Activated CD8-positive, alpha-beta T cell treated with anti-CD3 and anti-CD28 coated beads for 36 hours (primary cell): Measurements from ENCODE around the gene SLC10A1. TPM values are rescaled to one million over a fixed set of nuclear protein-coding genes. Genes with fewer than 3 reads are reported as not detected.

ENCODE experiments used
- ATAC-seq: fragments of 200-7000 bp; cut with Tn5 transposase; one replicate; pipeline ENCODE4 v1.10.0; 2021; ENCODE audit warnings: mild to moderate bottlenecking, moderate library complexity
- CTCF ChIA-PET: fragments of 350-600 bp; sonication (Branson Sonifier 250); formaldehyde crosslinking; loops from one replicate; lab custom pipeline; 2021; ENCODE audit warnings: antibody characterized with exemption; lab: Charles Lee
- POLR2A ChIA-PET: fragments of 350-600 bp; sonication (Branson Sonifier 250); formaldehyde crosslinking; loops from one replicate; lab custom pipeline; 2021; ENCODE audit warnings: antibody characterized with exemption; lab: Charles Lee
- DNase-seq: peaks from one replicate; pipeline ENCODE4 v3.0.0-alpha.2; 2020
- H3K27ac Mint-ChIP-seq: one replicate; pipeline ENCODE4 v1.8.0; 2021; ENCODE audit warnings: mild to moderate bottlenecking, mixed read lengths
- H3K27me3 Mint-ChIP-seq: one replicate; pipeline ENCODE4 v1.8.0; 2021; ENCODE audit warnings: mixed read lengths
- H3K36me3 Mint-ChIP-seq: one replicate; pipeline ENCODE4 v1.8.0; 2021; ENCODE audit warnings: low read depth, mixed read lengths
- H3K4me1 Mint-ChIP-seq: one replicate; pipeline ENCODE4 v1.8.0; 2021; ENCODE audit warnings: low read depth, mixed read lengths
- H3K4me3 Mint-ChIP-seq: one replicate; pipeline ENCODE4 v1.8.0; 2021; ENCODE audit warnings: mild to moderate bottlenecking, moderate library complexity, mixed read lengths
- H3K9me3 Mint-ChIP-seq: one replicate; pipeline ENCODE4 v1.8.0; 2021; ENCODE audit warnings: mixed read lengths
- CTCF ChIP-seq: fragments of 200-600 bp; IDR thresholded peaks from one replicate; pipeline ENCODE4 v1.8.0; 2022; ENCODE audit warnings: antibody characterized with exemption, mild to moderate bottlenecking
- intact Hi-C: fragments of 100-400 bp; cut with micrococcal nuclease; formaldehyde crosslinking; loops from one replicate; pipeline ENCODE4 v1.10.0; 2022
- total RNA-seq, 2 experiments: library from RNA; stranded (reverse); gene quantifications; one replicate each; pipeline ENCODE4 v1.2.3, GENCODE V29; 2021

Gene SLC10A1
- total RNA-seq, 2 experiments from 2014 or later, result not detected

- Mint-ChIP-seq H3K4me1 (no peaks in the 10 kb centered on the region), H3K27ac (no peak overlapping the region), H3K27me3 (no peaks in the 10 kb centered on the region), H3K36me3 (no peaks in the 10 kb centered on the region), H3K9me3 (no peaks in the 10 kb centered on the region), H3K4me3 (no peak overlapping the region)
- CTCF ChIA-PET, result interaction anchor here (4.0 kb wide), 1 partner anchor 11 kb away, joined by 16 read pairs; no protein-coding TSS in a partner anchor
- DNase-seq (no peak), ATAC-seq (no peak)
- intact Hi-C loops, result no loop called here
- no peak for TF ChIP-seq CTCF
- POLR2A ChIA-PET, result no interaction called here
Measured at GRCh38 chr14:69807192-69807591, 10.2 kb upstream of the SLC10A1 start.

GRCh38 chr14:69804902-69805301, 7.9 kb upstream of the SLC10A1 start:
- intact Hi-C loops, result no loop called here
- Mint-ChIP-seq H3K27ac (no peak overlapping the region), H3K27me3 (peaks cover 2% of the 10 kb centered on the region), H3K9me3 (peaks cover 1% of the 10 kb centered on the region), H3K36me3 (no peaks in the 10 kb centered on the region), H3K4me1 (no peaks in the 10 kb centered on the region), H3K4me3 (no peak overlapping the region)
- no peak for DNase-seq
- TF ChIP-seq CTCF, result no peak
- ATAC-seq, result no peak
- ChIA-PET CTCF (interaction anchor here (0.8 to 1.4 kb wide), 2 partner anchors 74 to 206 kb away, joined by 3 to 4 read pairs; no protein-coding TSS in a partner anchor), POLR2A (interaction anchor here (1.0 kb wide), 1 partner anchor 33 kb away, joined by 3 read pairs; no protein-coding TSS in a partner anchor)

- ChIA-PET CTCF (interaction anchor here (0.7 to 1.4 kb wide), 2 partner anchors 8 to 208 kb away, joined by 3 to 4 read pairs; no protein-coding TSS in a partner anchor), POLR2A (no interaction called here)
- H3K27me3 Mint-ChIP-seq, result peaks cover 2% of the 10 kb centered on the region
- no peak overlapping the region for H3K4me3 Mint-ChIP-seq
- no peak for ATAC-seq
- no peaks in the 10 kb centered on the region for H3K4me1 Mint-ChIP-seq
- peaks cover 1% of the 10 kb centered on the region for H3K9me3 Mint-ChIP-seq
- TF ChIP-seq CTCF, result peak; percentile 31
- intact Hi-C loops, result no loop called here
- H3K27ac Mint-ChIP-seq, result no peak overlapping the region
- no peak for DNase-seq
- no peaks in the 10 kb centered on the region for H3K36me3 Mint-ChIP-seq
Measured at GRCh38 chr14:69803753-69804152, 6.7 kb upstream of the SLC10A1 start.

- H3K4me1 Mint-ChIP-seq, result no peaks in the 10 kb centered on the region
- no peaks in the 10 kb centered on the region for H3K36me3 Mint-ChIP-seq
- H3K4me3 Mint-ChIP-seq, result no peak overlapping the region
- no peak for TF ChIP-seq CTCF
- H3K27me3 Mint-ChIP-seq, result peaks cover 2% of the 10 kb centered on the region
- intact Hi-C loops, result no loop called here
- DNase-seq (no peak), ATAC-seq (no peak)
- H3K9me3 Mint-ChIP-seq, result peaks cover 1% of the 10 kb centered on the region
- ChIA-PET POLR2A (no interaction called here), CTCF (no interaction called here)
- H3K27ac Mint-ChIP-seq, result no peak overlapping the region
Measured at GRCh38 chr14:69798339-69798735, 1.3 kb upstream of the SLC10A1 start.

- H3K36me3 Mint-ChIP-seq, result no peaks in the 10 kb centered on the region
- H3K27me3 Mint-ChIP-seq, result peaks cover 2% of the 10 kb centered on the region
- ATAC-seq, result no peak
- H3K9me3 Mint-ChIP-seq, result peaks cover 1% of the 10 kb centered on the region
- H3K4me3 Mint-ChIP-seq, result no peak overlapping the region
- no peak for DNase-seq
- H3K27ac Mint-ChIP-seq, result no peak overlapping the region
- ChIA-PET POLR2A (no interaction called here), CTCF (interaction anchor here (2.0 kb wide), 1 partner anchor 231 kb away, joined by 8 read pairs; no protein-coding TSS in a partner anchor)
- no peaks in the 10 kb centered on the region for H3K4me1 Mint-ChIP-seq
- TF ChIP-seq CTCF, result no peak
- intact Hi-C loops, result no loop called here
Measured at GRCh38 chr14:69797573-69798338, 715 bp upstream of the SLC10A1 start.
